Body of pancreas (tissue), 4 donors: ENCODE results near the gene KCNH8.

Source experiments
- POLR2A ChIP-seq, 3 donors: fragments of 450-650 bp; IDR thresholded peaks; one replicate each; pipeline ENCODE4 v1.6.1; 2016; ENCODE audit warnings: antibody characterized with exemption in 3 of 3, mild to moderate bottlenecking in 2 of 3
- TF ChIP-seq, protein P1 (sequence below), 7 experiments: fragments of 450-650 bp in 4 of 7; fragments of 200-600 bp in 3 of 7; sonication (generic) in 3 of 7; IDR thresholded peaks; one replicate each; pipeline ENCODE4 v1.5.1; 2016 to 2019; ENCODE audit warnings: antibody characterized with exemption in 7 of 7

GRCh38 chr3:19342389-19342788, 194.1 kb downstream of the KCNH8 start:
- TF ChIP-seq POLR2A (IDR thresholded peaks at IDR 0.05) = no peak
- TF ChIP-seq, protein P1, sequence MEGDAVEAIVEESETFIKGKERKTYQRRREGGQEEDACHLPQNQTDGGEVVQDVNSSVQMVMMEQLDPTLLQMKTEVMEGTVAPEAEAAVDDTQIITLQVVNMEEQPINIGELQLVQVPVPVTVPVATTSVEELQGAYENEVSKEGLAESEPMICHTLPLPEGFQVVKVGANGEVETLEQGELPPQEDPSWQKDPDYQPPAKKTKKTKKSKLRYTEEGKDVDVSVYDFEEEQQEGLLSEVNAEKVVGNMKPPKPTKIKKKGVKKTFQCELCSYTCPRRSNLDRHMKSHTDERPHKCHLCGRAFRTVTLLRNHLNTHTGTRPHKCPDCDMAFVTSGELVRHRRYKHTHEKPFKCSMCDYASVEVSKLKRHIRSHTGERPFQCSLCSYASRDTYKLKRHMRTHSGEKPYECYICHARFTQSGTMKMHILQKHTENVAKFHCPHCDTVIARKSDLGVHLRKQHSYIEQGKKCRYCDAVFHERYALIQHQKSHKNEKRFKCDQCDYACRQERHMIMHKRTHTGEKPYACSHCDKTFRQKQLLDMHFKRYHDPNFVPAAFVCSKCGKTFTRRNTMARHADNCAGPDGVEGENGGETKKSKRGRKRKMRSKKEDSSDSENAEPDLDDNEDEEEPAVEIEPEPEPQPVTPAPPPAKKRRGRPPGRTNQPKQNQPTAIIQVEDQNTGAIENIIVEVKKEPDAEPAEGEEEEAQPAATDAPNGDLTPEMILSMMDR (IDR thresholded peaks at IDR 0.05) = no peak
